ENCODE measurements around the gene TMEM18.
A peak's percentile ranks its signal among the peaks of the same experiment; 100 is the strongest.

Gene TMEM18

GRCh38 chr2:677959-678550, 849 bp upstream of the TMEM18 start:
- peak; percentile 39 for DNase-seq (ENCODE audit: low read depth)
- H3K4me3 ChIP-seq (ENCODE audit: low read depth, low read length), result peak overlapping the region; percentile 99
- TF ChIP-seq CTCF (conservative IDR thresholded peaks at IDR 0.05; ENCODE audit: low read depth, low read length), result no peak

- DNase-seq (ENCODE audit: low read depth), result peak; percentile 100
- peak overlapping the region; percentile 81 for H3K4me3 ChIP-seq (ENCODE audit: low read depth, low read length)
- no peak for TF ChIP-seq CTCF (conservative IDR thresholded peaks at IDR 0.05; ENCODE audit: low read depth, low read length)
Observed at GRCh38 chr2:676647-677055, 555 bp downstream of the TMEM18 start.

- TF ChIP-seq CTCF (conservative IDR thresholded peaks at IDR 0.05; ENCODE audit: low read depth, low read length), result peak; percentile 60
- peak; percentile 96 for DNase-seq (ENCODE audit: low read depth)
- peak overlapping the region; percentile 81 for H3K4me3 ChIP-seq (ENCODE audit: low read depth, low read length)
Observed at GRCh38 chr2:675982-676646, 1.1 kb downstream of the TMEM18 start.

GRCh38 chr2:675460-675859, 1.7 kb downstream of the TMEM18 start:
- no peak for TF ChIP-seq CTCF (conservative IDR thresholded peaks at IDR 0.05; ENCODE audit: low read depth, low read length)
- no peak overlapping the region for H3K4me3 ChIP-seq (ENCODE audit: low read depth, low read length)
- peak; percentile 40 for DNase-seq (ENCODE audit: low read depth)

- no peak for DNase-seq (ENCODE audit: low read depth)
- no peak for TF ChIP-seq CTCF (conservative IDR thresholded peaks at IDR 0.05; ENCODE audit: low read depth, low read length)
- no peak overlapping the region for H3K4me3 ChIP-seq (ENCODE audit: low read depth, low read length)
Observed at GRCh38 chr2:675051-675450, 2.2 kb downstream of the TMEM18 start.

- TF ChIP-seq CTCF (conservative IDR thresholded peaks at IDR 0.05; ENCODE audit: low read depth, low read length), result no peak
- no peak for DNase-seq (ENCODE audit: low read depth)
- H3K4me3 ChIP-seq (ENCODE audit: low read depth, low read length), result no peak overlapping the region
Observed at GRCh38 chr2:674321-674985, 2.8 kb downstream of the TMEM18 start.

Measured in choroid plexus epithelial cell (primary cell).